Astrocyte of the spinal cord (primary cell): Measurements from ENCODE around the gene HSD17B14.
A peak's percentile ranks its signal among the peaks of the same experiment; 100 is the strongest.

ENCODE experiments used
- DNase-seq: peaks from one replicate; pipeline ENCODE4 v3.0.0; 2011; ENCODE audit warnings: low read depth, low spot score
- H3K4me3 ChIP-seq: 2 replicates; pipeline ENCODE4 v1.5.1; 2011; ENCODE audit warnings: low read depth, mild to moderate bottlenecking, low read length, moderate library complexity
- CTCF ChIP-seq: IDR thresholded peaks from 2 replicates; pipeline ENCODE4 v1.5.1; 2012; ENCODE audit warnings: low read depth, mild to moderate bottlenecking, low read length, inconsistent platforms
- in situ Hi-C: cut with HindIII; loops from 2 replicates; pipeline ENCODE4 v1.10.0; 2017; ENCODE audit warnings: low sequenced_read_pairs

The HSD17B14 gene

GRCh38 chr19:48837687-48838086 lies 1.4 kb upstream of the HSD17B14 start:
- in situ Hi-C loops, result no loop called here
- no peak overlapping the region for H3K4me3 ChIP-seq

DNA sequence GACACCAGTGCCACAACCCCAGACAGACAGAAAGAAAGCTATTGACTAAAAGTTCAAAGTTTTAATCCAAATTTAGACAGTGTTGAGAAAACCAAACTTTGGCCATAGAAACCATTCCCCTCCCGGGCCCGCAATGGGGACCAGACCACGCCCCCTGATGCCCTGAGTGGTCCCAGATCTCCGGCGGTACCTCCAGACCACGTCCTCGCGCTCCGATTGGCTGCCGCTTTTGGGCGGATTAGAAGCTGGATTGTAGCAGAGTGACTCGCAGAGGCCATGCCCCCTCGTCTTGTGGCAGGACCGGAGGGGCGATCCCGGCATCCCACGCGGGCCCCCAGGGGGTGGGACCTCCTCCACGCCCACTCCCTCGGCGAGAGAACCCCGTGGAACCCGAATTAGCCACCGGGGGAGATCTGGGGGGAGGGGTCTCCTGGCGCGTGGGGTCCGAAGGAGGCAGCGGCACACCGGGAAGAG lies 797 bp upstream of the HSD17B14 start:
- in situ Hi-C loops, result no loop called here
- H3K4me3 ChIP-seq, result peak overlapping the region; percentile 49
- peak; percentile 83 for DNase-seq
- TF ChIP-seq CTCF, result no peak

More at GRCh38 chr19:48837687-48838086, 1.4 kb upstream of the HSD17B14 start:
- no peak for DNase-seq
- TF ChIP-seq CTCF, result no peak

GRCh38 chr19:48835734-48836088 lies 580 bp downstream of the HSD17B14 start:
- peak; percentile 70 for DNase-seq
- in situ Hi-C loops, result no loop called here
- H3K4me3 ChIP-seq, result peak overlapping the region; percentile 49
- TF ChIP-seq CTCF, result peak; percentile 97

GRCh38 chr19:48833977-48834376 lies 2.3 kb downstream of the HSD17B14 start:
- DNase-seq, result no peak
- in situ Hi-C loops, result no loop called here
- no peak overlapping the region for H3K4me3 ChIP-seq
- TF ChIP-seq CTCF, result no peak

- no peak overlapping the region for H3K4me3 ChIP-seq
- no peak for DNase-seq
- in situ Hi-C loops, result no loop called here
- no peak for TF ChIP-seq CTCF
Observed at GRCh38 chr19:48833049-48833448, 3.2 kb downstream of the HSD17B14 start.

GRCh38 chr19:48830965-48831364 lies 5.3 kb downstream of the HSD17B14 start:
- no peak for DNase-seq
- no peak for TF ChIP-seq CTCF
- no peak overlapping the region for H3K4me3 ChIP-seq
- in situ Hi-C loops, result no loop called here

GRCh38 chr19:48830088-48830487 lies 6.2 kb downstream of the HSD17B14 start:
- no peak for DNase-seq
- in situ Hi-C loops, result no loop called here
- no peak overlapping the region for H3K4me3 ChIP-seq
- no peak for TF ChIP-seq CTCF
